ENCODE results near the gene MROH7.
"Not testable (repeated sequence)": the region's sequence is repeated elsewhere in the genome, so short reads cannot be mapped to it uniquely, and the experiment has no call there.

Gene MROH7

DNA sequence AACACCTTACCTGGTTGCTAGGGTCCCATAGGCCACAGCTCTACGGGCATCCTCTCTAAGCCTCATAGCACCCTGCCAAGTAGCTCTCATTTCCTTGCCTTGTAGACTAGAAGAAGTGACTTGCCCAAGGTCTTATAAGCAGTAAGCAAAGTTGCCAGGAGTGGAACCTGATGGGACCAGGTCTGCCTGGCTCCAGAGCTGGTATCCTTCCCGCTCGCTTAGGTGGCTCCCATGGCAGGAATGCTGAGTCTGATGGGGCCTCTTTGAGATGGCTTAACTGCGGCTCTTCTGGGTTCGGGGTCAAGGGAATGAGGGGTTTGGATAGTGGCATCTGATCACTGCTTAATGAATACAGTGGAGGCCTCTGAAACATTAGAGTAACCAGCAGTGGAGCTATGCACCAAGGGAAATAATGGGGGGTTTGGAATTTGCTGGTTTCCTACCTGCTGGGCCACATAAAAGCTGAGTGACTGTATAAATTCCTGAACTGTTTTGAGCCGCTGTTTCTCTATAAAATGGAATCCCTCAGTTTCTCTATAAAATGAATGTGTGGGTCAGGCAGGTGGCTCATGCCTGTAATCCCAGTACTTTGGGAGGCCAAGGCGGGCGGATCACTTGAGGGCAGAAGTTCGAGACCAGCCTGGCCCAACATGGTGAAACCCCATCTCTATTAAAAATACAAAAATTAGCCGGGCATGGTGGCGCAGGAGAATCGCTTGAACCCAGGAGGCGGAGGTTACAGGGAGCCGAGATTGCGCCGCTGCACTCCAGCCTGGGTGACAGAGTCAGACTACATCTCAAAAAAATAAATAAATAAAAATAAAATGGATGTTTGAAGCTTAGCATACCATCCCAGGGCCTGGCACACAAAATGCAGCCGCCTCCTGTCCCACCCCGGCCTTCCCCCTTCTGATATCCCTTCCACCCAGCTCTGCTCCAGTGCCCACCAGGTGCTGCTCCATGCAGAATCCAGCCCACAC lies 30.7 kb upstream of the MROH7 start:
- no peak for DNase-seq

- no peak for DNase-seq
Observed at GRCh38 chr1:54611621-54612020, 30.0 kb upstream of the MROH7 start.

- no peak for DNase-seq
Observed at GRCh38 chr1:54614024-54614423, 27.6 kb upstream of the MROH7 start.

- DNase-seq = no peak
Observed at GRCh38 chr1:54614563-54614962, 27.0 kb upstream of the MROH7 start.

DNA sequence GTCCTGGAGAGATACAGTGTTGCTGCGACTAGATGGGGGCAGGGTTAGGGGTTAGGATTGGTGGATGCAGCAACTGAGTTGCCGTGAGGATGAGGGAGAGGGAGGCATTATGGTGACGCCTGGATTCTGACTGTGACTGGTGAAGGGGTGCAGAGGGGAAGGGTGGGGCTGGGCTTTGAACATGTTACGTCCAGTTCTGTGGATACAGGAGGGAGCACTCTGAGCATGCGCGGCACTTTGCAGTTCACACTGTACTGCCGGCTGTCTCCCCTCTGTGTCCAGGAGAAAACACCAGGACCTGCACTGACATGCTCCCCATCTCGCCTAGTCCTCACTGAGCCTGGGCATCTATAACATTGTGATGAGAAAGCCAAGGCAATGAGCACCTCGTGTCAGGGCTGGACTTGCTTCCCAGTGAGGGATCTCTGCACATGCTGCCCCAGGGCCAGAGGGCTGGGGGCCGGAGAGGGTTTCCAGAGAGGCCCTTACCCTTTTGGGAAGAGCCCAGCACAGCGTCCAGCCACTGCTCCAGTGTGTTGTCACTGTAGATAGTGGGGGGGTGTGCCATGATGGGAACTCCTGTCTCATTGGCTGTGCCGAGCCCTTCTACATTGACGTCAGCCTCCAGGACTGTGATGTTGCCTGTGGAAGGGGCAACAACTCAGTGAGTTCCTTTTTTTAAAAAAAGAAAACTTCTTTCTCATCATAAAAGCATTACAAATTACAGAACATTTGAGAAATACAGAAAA lies 25.9 kb upstream of the MROH7 start:
- no peak for DNase-seq

DNA sequence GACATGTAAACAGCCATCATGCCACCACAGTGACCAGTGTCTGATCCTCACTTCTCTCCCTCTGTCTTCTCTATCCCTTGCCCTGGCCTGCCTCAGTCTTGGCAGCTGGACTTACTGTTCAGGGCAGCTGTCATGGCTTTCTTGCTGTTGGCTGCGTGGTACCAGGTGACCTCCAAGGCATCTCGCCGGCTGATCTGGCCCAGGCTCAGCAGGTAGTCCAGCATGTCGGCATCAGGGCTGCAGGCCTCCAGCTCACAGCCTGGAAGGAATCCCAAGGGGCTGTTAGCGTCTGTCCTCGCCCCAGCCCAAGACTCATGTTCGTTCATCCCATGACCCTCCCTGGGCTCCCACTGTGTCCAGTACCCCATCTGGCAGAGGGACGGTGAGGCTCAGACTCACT lies 21.8 kb upstream of the MROH7 start:
- no peak for DNase-seq

- DNase-seq = no peak
Observed at GRCh38 chr1:54623216-54624007, 18.2 kb upstream of the MROH7 start, which contains the start of gene FAM151A. Gene FAM151A, minus strand, starts transcription at chr1:54623525. Its CDS starts 130 bp downstream, at chr1:54623395.

DNA sequence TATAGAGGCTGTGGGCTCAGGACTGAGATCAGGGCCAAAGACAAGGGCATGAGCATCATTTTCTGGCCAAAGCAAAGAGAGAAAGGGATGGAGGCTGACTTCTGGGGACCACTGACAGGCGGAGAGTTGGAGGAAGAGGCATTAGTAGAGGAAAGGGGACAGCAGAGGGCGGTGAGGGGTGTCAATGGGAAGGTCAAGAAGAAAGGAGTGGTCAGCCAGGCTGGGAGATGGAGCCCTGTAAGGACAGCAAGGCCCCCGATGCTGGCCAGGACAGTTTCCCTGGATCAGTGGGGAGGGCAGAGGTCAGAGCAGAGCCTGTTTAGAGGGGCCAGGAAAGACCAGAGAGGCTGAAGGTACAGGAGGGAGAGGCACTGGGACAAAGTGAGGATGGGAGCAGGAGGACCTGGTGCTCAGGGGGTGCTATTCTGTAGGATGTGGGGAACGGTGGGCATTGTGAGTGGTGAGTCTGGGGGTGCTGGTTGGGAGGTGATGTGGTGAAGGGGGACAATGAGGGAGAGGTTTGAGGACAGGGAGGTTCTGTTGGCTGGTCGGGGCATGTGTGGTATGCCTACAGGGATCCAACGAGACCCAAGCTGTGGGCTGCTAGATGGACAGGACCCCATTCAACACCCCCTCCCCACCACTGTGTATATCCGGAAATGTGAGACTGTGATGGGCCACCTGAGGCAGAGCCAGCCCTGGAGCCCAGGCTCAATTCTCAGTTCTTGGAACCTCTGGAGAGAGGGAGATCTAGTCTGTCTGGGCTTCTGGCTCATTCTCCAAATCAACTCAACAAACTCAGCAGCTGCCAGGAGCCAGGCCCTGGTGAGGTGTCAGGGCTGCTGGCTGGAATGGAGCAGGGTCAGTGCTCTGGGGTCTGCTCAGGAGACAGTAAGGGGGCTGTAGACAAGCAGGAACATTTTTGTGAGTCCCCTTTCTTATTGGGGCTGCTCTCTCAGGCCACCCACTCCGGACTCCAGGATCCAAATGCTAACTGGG lies 16.8 kb upstream of the MROH7 start:
- no peak for DNase-seq

DNA sequence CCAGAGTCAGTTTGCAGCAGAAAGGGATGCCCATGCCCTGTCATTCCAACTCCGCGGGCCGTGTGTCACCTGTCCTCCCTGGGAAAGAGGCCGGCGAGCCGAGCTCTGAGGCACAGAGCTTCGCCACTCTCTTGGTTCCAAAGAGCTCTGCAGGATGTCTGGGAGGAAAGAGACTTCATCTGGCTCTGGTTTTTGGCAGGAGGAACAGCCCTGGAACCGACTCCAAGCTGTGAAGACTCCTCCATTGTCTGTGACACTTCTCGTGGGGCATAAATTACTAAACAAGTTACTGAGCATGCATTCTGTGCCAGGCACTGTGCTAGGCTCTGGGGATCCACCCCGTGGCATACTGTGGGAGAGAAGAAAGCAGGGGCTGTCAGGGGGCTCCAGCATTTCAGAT lies 14.4 kb upstream of the MROH7 start:
- DNase-seq = no peak

DNA sequence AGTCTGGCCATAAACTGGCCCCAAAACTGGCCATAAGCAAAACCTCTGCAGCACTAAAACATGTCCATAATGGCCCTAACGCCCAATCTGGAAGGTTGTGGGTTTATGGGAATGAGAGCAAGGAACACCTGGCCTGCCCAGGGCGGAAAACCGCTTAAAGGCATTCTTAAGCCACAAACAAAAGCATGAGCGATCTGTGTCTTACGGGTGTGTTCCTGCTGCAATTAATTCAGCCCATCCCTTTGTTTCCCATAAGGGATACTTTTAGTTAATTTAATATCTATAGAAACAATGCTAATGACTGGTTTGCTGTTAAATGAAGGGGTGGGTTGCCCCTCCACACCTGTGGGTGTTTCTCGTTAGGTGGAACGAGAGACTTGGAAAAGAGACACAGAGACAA lies 5.8 kb upstream of the MROH7 start:
- not testable (repeated sequence) for DNase-seq

DNA sequence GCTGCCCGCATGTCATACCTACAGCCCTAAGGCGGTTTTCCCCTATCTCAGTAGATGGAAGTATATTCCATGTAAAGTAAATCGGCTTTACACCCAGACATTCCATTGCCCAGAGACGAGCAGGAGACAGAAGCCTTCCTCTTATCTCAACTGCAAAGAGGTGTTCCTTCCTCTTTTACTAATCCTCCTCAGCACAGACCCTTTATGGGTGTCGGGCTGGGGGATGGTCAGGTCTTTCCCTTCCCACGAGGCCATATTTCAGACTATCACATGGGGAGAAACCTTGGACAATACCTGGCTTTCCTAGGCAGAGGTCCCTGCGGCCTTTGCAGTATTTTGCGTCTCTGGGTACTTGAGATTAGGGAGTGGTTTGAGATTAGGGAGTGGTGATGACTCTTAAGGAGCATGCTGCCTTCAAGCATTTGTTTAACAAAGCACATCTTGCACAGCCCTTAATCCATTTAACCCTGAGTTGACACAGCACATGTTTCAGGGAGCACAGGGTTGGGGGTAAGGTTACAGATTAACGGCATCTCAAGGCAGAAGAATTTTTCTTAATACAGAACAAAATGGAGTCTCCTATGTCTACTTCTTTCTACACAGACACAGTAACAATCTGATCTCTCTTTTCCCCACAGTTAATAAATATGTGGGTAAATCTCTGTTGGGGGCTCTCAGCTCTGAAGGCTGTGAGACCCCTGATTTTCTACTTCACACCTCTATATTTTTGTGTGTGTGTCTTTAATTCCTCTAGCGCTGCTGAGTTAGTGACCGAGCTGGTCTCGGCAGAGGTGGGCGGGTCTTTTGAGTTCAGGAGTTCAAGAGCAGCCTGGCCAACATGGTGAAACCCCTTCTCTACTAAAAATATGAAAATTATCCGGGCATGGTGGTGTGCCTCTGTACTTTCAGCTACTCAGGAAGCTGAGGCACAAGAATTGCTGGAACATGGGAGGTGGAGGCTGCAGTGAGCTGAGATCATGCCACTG lies 4.8 kb upstream of the MROH7 start:
- not testable (repeated sequence) for DNase-seq

GRCh38 chr1:54640361-54640760 lies 1.2 kb upstream of the MROH7 start:
- DNase-seq = no peak

DNA sequence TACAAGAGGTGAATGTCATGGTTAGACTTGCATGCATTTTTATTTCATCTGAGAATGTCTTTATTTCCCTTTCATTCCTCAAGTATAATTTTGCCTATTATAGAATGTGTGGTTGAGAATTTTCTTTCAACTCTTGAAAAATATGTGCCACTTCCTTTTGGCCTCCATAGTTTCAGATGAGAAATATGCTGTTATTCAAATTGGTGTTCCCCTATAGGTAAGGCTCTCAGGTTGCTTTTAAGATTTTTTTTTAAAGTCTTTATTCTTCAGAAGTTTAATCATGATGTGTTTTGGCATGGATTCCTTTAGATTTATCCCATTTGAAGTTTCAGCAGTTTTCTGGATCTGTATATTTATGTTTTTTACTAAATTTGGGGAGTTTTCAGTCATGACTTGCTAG lies 2.1 kb downstream of the MROH7 start:
- no peak for DNase-seq

- DNase-seq = no peak
Observed at GRCh38 chr1:54645806-54646676, 4.5 kb downstream of the MROH7 start.

DNA sequence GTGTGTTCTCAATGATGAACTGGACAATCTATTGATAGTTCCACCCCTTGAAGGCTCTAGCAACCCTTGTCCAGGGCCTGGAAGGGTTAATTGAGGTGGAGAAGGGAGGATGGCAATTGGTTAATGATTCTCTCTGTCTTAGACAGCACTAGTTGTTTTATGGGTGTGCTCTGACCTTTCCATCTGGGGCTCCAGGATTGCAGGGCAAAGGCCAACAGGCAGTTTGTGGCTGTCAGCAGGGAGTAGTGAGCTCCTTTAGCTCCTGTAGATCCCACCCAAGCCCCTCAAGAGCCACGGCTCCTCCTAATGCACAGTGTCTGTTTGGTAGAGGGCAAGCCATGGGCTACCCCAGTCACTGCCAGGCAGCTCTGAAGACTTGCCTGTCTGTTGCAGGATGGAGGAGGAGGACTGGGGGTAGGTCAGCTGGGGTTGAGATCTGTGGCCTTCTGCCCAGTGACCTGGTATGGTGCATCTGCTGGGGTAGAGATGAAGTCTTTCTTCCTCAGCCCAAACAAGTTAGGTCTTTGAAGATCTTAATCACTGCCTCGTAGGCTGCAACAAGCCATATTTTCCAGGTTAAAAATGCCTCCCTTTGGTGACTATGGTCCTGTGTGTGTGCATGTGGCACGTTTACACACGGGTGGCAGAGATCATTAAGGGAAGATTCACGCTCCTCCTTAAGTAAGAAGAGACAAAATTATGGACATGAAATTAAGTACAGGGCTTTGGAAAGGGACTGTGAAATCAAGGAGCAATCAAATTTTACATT lies 7.7 kb downstream of the MROH7 start:
- DNase-seq = no peak

DNA sequence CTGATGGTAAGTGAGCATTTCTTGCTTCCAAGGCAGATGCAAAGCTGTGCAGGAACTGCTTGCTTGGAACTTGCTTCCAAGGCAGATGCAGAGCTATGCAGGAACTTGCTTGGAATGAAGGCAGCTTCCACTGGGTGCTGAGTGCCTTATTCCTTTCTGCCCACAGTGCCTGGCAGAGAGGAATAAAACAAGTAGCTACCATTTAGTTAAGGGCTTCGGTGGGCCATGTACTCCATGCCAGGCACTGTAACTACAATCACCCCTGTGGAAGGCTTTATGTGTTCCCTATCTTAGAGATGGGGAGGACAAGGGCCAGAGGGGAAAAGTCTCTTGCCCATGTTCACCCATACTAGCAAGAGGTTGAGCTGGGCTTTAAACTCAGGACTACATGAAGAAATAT lies 8.3 kb downstream of the MROH7 start:
- no peak for DNase-seq

DNA sequence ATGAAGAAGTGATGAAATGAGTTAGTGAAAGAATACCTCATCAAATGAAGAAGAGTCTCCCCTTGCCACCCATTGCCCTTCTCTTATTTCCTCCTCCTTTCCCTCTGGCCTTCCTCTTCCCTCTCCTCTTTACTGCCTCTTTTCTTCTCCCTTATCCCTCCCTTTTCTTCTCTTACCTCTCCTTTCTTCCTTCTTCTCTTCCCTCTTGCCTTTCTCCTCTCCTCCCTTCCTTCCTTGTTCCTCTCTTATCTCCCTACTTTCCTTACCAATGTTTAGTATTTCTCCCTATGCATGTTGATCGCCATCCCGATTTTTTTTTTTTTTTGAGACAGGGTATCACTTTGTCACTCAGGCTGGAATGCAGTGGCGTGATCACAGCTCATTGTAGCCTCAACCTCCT lies 8.8 kb downstream of the MROH7 start:
- DNase-seq = no peak

GRCh38 chr1:54651608-54652007 lies 10.0 kb downstream of the MROH7 start:
- DNase-seq = no peak

DNA sequence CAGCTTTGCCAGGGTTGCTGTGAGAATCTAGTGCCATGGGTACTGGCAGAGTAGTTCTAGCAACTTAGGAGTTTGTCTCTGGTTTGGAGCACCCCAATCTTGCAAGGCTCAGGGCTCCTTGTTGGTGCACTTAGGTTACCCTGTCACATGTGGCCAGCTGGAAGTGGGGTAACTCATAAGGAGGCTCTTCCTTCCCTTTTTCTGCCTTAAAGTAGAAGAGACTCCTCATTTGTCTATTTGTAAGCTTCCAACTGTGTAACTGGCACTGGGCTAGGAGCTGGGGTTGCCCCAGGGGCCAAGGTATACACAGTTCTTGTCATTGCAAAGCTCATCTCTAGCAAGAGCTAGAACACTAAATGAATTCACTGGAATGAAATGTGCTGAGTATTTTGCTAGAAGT lies 10.6 kb downstream of the MROH7 start:
- DNase-seq = no peak

Data from NCI-H2029 treated with DMSO at 0.1 percent for 48 hours (cell line).